HG03342 (cell line): ENCODE results near the gene ZNF236.
A peak's percentile ranks its signal among the peaks of the same experiment; 100 is the strongest.
"Not testable (repeated sequence)": the region's sequence is repeated elsewhere in the genome, so short reads cannot be mapped to it uniquely, and the experiment has no call there.

Experiments
- ATAC-seq: cut with Tn5 transposase; IDR thresholded peaks from one replicate; pipeline ENCODE4 v1.9.1; 2021; ENCODE audit warnings: mild to moderate bottlenecking, moderate library complexity; ENCODE audit not compliant: unreplicated experiment

ZNF236 gene

DNA sequence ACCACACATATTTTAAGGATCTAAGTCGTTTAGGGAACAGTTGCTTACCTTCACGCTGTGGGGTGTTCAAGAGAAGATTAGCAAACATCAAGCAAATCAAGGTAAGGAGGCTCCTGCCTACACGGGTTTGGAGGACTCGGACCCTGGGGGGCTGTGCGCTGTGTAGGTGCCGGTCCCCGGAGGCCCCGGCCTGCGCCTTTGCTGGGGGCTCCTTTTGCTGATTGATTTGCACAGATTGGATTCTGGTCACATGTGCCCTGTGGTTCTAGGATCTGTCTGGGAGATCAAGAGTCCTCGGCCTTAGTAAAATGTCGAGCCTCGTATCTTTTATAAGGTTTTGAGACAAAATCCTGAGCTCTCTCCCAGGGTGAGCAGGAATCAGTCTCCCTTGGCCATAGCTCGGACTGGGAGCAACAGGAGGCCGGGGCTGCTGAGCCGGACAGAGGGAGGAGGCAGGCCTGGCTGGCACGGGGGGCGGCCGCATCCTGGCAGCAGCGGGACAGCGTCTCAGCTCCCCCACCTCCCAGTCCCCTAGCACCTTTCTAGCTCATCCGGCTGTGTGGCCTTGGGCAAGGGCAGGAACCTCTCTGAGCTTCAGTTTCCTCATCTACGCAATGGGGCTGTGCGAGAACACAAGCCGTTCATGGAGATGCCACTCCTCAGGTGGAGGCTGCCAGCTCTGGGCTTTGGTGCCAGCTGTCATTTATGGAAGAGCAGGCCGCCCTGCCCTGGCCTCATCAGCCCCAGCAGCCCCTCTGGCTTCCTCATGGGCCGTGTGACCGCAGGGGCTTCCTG, 163.0 kb downstream of the ZNF236 start:
- no peak for ATAC-seq

DNA sequence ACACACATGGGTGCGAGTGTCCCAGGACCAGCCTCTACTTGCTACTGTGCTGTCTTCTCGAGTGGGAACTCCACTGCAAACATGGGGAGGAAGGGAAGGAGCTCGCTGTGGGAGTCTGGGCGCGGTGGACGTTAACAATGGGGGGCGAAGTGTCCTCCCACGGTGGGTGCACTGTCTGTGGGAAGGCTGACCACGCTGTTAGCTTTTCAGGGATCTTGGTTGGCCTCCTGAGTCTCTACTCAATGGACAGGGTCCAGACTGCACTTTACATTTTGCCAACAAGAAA, 163.5 kb downstream of the ZNF236 start:
- ATAC-seq, result no peak

GRCh38 chr18:76986406-76986805, 164.0 kb downstream of the ZNF236 start:
- no peak for ATAC-seq

DNA sequence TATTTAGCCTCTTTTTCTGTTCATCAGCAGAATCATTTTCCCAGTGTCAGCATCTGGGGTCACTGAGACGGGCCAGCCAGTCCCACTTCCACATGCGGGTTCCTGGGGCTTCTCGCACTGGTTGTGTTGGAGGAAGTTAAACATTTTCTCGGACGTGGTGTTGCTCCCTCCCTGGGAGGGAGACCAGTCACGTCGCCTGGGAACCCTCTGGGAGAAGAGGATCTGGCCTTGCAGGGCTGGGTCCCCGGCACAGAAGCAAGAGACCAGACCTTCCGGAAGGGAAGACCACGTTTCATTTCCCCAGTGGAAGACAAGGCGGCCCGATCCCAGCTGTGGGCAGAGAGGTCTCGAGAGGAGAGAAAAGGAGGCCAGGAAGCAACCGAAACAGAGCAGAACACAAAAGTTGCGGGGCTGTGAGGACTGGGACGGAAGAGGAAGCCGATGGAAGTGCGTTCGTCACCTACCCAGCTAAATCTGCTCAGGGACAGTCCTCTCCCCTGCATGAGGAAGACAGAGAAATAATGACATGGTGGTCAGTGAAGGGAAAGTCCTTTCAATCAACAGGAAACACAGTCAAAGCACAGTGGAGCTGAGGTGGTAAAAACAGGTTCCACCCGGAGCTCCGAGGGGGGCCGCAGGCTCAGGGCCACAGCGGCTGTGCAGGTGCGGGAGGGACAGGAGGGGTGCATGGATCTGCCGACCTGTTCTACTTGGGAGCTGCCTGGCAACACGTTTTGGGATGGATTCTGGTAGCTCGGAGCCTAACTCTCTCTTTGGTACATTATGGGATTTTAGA, 165.9 kb downstream of the ZNF236 start:
- ATAC-seq, result no peak

DNA sequence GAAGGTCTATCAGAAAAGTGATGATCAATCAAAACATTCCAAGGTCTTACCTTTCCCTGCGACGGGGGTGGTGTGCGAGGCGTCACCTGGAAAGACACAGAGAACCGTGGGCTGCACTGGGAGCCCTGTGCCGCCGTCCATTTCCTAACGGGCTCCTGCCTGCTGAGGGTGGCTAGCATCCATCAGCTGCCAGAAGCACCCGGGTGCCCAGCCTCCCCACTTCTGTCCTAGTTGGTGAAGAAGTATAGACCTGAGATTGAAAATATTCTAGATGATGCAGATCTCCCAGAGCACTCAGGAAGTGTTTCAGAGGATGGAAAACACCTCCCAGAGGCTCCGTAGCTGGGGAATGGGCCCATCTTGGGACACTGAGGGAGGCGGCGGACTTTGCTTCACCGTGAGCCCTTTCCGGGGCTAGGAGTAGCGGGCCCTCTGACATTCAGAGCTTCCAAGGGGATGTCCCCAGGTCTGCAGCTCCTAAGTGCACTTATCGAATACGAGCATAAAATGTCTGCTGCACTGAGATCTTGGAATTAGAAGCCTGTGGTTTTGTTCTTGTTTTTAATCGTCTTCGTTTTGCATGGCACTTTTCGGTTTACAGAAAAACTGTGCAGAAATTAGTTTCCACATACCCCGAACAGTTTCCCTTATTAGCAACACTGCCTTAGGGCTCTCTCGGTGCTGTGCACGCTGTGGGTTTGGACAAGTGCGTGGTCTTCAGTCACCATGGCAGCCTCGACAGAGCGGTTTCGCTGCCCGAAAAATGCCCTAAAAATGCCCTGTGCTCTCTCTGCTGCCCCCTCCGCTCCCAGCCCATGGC, 166.7 kb downstream of the ZNF236 start:
- ATAC-seq, result no peak

DNA sequence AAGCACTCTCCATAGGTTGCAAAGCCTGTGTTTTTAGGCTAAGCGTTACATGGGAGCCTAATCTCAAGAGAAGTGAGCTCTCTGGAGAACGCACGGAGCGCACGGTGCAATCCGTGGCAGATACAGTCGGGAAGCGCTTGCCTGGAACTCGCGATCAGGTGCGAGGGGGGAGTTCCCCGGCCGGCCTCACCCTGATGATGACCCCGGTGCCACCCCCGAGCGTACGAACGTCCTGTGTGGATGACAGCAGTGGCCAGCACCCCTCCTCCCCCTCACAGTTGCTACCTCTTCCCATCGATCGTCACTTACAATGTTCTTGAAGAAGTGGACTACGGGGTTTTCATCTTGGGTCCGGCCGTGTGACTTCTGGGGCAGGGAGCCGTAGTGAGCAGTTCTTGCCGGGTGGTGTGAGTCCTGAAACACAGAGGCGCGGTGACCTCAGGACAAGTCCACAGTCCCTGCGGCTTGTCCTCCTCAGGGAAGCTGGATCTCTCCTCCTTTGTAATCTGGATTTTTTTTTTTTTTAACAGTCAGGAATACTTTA, 167.4 kb downstream of the ZNF236 start:
- no peak for ATAC-seq

GRCh38 chr18:76990343-76991020, 168.1 kb downstream of the ZNF236 start:
- not testable (repeated sequence) for ATAC-seq

DNA sequence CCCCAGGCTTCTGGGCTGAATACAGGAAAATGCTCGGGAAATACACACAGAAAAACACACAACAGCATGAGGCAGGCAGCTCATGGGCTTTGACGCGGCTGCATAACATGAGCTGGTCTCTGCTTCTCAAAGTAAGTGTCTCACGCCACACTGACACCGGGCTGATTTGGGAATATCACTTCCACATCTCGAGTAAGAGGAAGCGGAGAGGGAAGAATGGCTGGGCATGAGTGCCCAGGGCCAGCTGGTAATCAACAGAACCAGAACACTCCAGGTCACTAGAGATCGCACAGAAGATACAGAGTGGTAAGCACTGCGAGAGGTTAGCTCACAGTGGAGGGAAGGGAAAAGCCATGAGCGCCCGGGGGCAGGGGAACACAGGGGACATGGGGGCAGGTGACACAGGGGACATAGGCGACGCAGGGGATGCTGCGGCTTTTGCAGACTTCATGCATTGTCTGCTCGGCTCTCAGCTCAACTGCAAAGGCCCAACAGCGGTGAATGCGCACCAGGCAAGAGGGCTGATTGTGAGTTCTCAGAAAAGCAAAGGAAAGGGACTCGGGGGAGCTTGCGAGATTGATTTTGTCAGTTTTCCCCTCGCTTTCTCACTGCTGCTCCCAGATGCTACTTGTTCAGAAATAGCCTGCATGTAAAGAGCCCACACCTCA, 168.8 kb downstream of the ZNF236 start:
- no peak for ATAC-seq

- ATAC-seq, result no peak
These were observed 170.1 kb downstream of the ZNF236 start for GRCh38 chr18:76992226-76993084.

DNA sequence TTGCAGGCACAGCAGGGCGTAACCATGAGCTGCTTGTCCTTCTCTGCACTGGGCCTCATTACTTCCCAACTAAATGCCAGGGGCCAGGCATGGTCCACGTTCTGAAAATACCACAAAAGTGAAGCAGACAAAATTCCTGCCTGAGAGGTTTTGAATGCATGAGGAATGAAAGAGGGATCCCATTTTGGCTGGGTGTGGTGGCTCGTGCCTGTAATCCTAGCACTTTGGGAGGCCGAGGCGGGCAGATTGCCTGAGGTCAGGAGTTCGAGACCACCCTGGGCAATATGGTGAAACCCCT, 170.7 kb downstream of the ZNF236 start:
- ATAC-seq, result no peak

GRCh38 chr18:76993573-76993972, 171.2 kb downstream of the ZNF236 start:
- ATAC-seq, result no peak

DNA sequence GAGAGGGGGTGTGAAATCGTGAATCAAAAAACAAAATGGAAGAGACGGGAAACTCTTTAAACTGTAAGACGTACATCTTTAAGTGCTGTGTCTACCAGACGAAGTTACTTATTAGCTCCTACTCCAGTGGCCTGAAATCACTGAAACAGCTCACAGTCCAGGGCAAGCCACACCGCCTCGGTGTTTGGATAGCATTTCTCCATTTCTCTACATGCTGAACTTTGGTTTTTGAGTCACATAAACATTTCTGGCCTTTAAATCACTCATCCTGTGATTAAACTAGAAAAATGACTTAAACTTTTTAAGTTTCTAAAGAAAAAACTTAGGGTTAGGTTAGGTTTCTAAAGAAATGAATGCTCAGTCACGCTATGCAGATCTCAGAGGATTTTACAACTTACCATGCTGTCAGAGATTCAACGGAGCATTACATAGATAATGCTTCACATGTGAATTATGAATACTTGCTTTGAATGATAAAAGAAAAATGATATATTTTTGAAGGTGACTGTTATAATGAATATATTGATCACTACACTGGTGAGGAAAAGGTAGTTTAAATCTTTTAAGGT, 171.8 kb downstream of the ZNF236 start:
- ATAC-seq, result no peak

DNA sequence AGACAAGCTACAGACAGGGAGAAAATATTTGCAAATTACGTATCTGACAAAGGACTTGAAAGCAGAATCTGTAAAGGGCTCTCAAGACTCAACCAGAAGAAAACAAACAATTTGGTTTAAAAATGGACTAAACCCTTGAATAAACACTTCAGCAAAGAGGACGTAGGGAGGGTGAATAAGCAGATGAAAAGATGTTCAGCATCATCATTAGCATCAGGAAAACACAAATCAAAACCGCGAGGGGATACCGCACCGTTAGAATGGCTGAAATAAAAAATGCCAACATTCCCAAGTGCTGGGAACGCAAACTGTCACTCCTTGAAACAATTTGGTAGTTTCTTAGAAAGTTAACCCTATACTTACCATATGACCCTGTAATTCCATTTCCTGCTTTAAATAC, 173.5 kb downstream of the ZNF236 start:
- ATAC-seq, result no peak

DNA sequence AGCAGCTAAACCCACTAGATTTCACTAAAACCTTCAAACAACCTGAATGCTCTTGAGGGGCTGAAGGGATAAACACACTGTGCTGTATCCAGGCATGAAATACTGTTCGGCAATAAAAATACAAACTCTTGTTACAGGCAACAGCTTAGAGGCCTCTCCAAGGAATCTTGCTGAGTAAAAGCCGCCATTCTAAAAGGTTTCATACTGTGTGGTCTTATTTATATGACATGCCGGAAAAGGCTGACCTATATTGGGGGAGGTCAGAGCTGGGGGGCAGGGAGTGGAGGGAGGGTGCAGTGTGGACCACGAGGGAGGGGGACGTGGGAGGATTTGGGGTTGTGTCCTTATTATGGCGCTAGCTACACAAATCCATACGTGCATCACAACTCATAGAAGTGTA, 174.1 kb downstream of the ZNF236 start:
- no peak for ATAC-seq

DNA sequence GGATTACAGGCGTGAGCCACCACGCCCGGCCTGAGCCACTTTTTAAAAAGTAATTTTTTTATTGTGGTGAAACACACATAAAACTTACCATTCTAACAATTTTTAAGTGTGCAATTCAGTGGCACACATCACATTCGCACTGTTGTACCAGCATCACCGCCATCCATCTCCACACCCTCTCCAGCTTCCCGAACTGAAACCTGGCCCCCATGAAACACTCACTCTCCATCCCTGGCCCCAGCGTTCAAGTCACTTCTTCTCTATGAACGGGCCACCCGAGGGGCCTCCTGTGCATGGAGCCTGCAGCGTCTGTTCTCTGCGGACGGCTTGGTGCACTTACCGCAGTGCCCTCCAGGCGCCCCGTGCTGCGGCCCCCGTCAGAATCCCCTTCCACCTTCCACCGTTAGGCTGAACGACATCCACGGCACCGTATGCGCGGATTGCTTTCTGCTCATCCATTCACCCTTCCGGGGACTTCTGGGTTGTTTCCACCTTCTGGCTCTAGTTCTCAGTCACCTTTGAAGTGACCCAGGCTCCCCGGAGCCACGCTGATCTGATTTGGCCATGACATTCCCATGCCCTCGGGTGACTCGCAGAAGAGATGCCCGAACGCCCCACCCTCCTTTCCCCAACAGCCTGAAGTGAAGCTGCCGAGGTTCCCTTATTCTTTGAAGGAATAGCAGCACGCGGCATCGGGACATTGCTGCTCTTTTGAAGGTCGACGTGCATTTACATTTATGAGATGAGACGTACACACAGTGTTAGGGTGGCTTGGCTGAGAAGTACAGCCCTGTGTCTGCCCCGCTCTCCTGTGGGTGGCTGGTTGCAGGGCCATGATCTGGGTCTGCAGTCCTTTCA, 175.8 kb downstream of the ZNF236 start:
- ATAC-seq, result no peak

DNA sequence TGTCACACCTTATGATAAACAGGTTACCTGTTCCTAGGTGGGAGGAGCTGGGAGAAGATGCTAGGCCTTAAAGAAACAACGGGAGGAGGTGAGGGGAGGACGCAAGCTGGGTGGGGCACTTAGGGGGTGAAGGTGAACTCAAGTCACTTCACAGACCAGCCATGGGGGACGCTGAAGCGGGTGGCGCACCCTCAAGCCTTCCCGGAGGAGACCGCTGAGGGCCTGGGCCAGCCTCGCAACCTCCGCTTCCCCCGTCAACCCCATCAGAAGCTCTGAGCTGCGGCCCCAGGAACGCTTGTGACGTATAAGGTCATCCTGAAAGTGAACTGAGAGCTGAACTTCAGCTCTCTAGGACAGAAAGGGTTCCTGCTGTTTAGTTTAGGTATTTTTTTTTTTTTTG, 176.7 kb downstream of the ZNF236 start:
- no peak for ATAC-seq

GRCh38 chr18:77000527-77000926, 178.2 kb downstream of the ZNF236 start:
- ATAC-seq, result peak; percentile 51

DNA sequence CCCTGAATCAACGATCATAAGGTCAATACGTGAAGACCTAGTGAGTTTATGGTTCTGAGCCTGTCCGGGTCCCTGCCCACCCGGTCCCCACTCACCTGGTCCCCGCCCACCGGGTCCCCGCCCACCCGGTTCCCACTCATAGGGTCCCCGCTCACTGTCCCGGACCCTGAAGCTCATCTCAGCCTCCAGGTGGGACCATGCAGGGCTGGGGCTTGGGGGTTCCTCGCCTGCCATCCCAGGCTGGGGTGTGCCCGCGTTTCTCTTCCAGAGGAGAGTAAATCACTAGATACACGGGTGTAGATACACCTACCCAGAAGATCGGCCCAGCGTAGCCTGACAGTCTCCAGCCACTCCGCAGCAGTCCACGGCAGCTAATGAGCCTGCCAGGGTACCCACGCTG, 178.7 kb downstream of the ZNF236 start:
- no peak for ATAC-seq
